Neural cell (in vitro differentiated cells): ENCODE results near the gene BNC2. TPM values are rescaled to one million over a fixed set of nuclear protein-coding genes. Genes with fewer than 3 reads are reported as not detected.

Experiments used
- H2AFZ ChIP-seq: fragments of 200-600, 300-800 bp; sonication (generic), shearing (Covaris generic); 2 replicates; pipeline ENCODE4 v1.6.0; 2014; ENCODE audit warnings: low read depth, mild to moderate bottlenecking, antibody characterized with exemption, low read length, moderate library complexity
- H3F3A ChIP-seq: fragments of 200-600 bp; shearing (Covaris generic); 2 replicates; pipeline ENCODE4 v1.6.1; 2016; ENCODE audit warnings: mild to moderate bottlenecking, moderate library complexity, mixed read lengths, antibody characterized with exemption, low read length; ENCODE audit not compliant: insufficient read depth, poor library complexity, severe bottlenecking
- H3K27ac ChIP-seq: fragments of 200-600, 300-800 bp; sonication (generic), shearing (Covaris generic); 2 replicates; pipeline ENCODE4 v1.5.1; 2014; ENCODE audit warnings: mild to moderate bottlenecking, low read length, moderate library complexity
- H3K27me3 ChIP-seq: fragments of 300-800, 200-600 bp; sonication (generic), shearing (Covaris generic); 2 replicates; pipeline ENCODE4 v1.6.0; 2014; ENCODE audit warnings: mild to moderate bottlenecking, low read depth, low read length, moderate library complexity; ENCODE audit not compliant: insufficient read depth
- H3K36me3 ChIP-seq: fragments of 300-800, 200-600 bp; sonication (generic), shearing (Covaris generic); 2 replicates; pipeline ENCODE4 v1.5.1; 2014; ENCODE audit warnings: mild to moderate bottlenecking, antibody characterized with exemption, low read length, moderate library complexity; ENCODE audit not compliant: insufficient read depth
- H3K4me2 ChIP-seq: fragments of 300-800, 200-600 bp; sonication (generic), shearing (Covaris generic); 2 replicates; pipeline ENCODE4 v1.6.0; 2014; ENCODE audit warnings: mild to moderate bottlenecking, low read length
- H3K4me3 ChIP-seq: fragments of 300-800, 200-600 bp; sonication (generic), shearing (Covaris generic); 2 replicates; pipeline ENCODE4 v1.5.1; 2014; ENCODE audit warnings: mild to moderate bottlenecking, low read length, moderate library complexity
- H3K79me2 ChIP-seq: fragments of 200-600 bp; shearing (Covaris generic); replicated peaks from 2 replicates; pipeline ENCODE4 v1.6.0; 2014; ENCODE audit warnings: mild to moderate bottlenecking, low read length, moderate library complexity; ENCODE audit not compliant: insufficient read depth
- H3K9ac ChIP-seq: fragments of 300-800, 200-600 bp; sonication (generic), shearing (Covaris generic); 2 replicates; pipeline ENCODE4 v1.6.1; 2016; ENCODE audit warnings: mild to moderate bottlenecking, low read length, mixed read lengths
- H3K9me2 ChIP-seq: fragments of 200-600 bp; shearing (Covaris generic); 2 replicates; pipeline ENCODE4 v1.6.1; 2016; ENCODE audit warnings: mild to moderate bottlenecking, low read length, mixed read lengths; ENCODE audit not compliant: insufficient read depth
- H3K9me3 ChIP-seq: fragments of 200-600, 300-800 bp; sonication (generic), shearing (Covaris generic); 2 replicates; pipeline ENCODE4 v1.6.1; 2016; ENCODE audit warnings: mild to moderate bottlenecking, mixed run types, low read length, moderate library complexity, mixed read lengths
- H4K20me1 ChIP-seq: fragments of 200-600 bp; shearing (Covaris generic); 2 replicates; pipeline ENCODE4 v1.6.1; 2016; ENCODE audit warnings: mild to moderate bottlenecking, mixed run types; ENCODE audit not compliant: insufficient read depth
- CTCF ChIP-seq: fragments of 450-650 bp; IDR thresholded peaks from 2 replicates; pipeline ENCODE4 v1.5.1; 2014; ENCODE audit warnings: antibody characterized with exemption, mild to moderate bottlenecking, moderate library complexity; ENCODE audit not compliant: poor library complexity, severe bottlenecking
- EP300 ChIP-seq: fragments of 450-650 bp; conservative IDR thresholded peaks from 2 replicates; pipeline ENCODE4 v1.6.1; 2014; ENCODE audit warnings: antibody characterized with exemption, mild to moderate bottlenecking, moderate library complexity; ENCODE audit not compliant: poor library complexity, severe bottlenecking
- EZH2 ChIP-seq: fragments of 200-600, 300-800 bp; shearing (Covaris generic), sonication (generic); IDR thresholded peaks from 2 replicates; pipeline ENCODE4 v1.6.1; 2014; ENCODE audit warnings: antibody characterized with exemption, low read length, borderline replicate concordance, mild to moderate bottlenecking; ENCODE audit not compliant: insufficient read depth, poor library complexity, severe bottlenecking
- MXI1 ChIP-seq: fragments of 450-650 bp; conservative IDR thresholded peaks from 2 replicates; pipeline ENCODE4 v1.6.1; 2014; ENCODE audit warnings: antibody characterized with exemption, mild to moderate bottlenecking; ENCODE audit not compliant: poor library complexity, severe bottlenecking
- POLR2AphosphoS5 ChIP-seq: IDR thresholded peaks from 2 replicates; pipeline ENCODE4 v1.6.1; 2012
- RAD21 ChIP-seq: fragments of 450-650 bp; conservative IDR thresholded peaks from 2 replicates; pipeline ENCODE4 v1.6.1; 2014; ENCODE audit warnings: antibody characterized with exemption, mild to moderate bottlenecking, moderate library complexity
- SMC3 ChIP-seq: fragments of 450-650 bp; conservative IDR thresholded peaks from 2 replicates; pipeline ENCODE4 v1.6.1; 2014; ENCODE audit warnings: antibody characterized with exemption, mild to moderate bottlenecking, moderate library complexity; ENCODE audit not compliant: poor library complexity
- TAF1 ChIP-seq: IDR thresholded peaks from 2 replicates; pipeline ENCODE4 v1.6.1; 2012; ENCODE audit warnings: low read depth
- polyA plus RNA-seq: library from polyadenylated mRNA; depleted of rRNA; stranded (reverse); fragments of >200 nt; gene quantifications from 2 replicates; pipeline ENCODE4 v1.2.3, GENCODE V29; 2014
- TF ChIP-seq, protein P1 (sequence below): IDR thresholded peaks from 2 replicates; pipeline ENCODE4 v1.6.1; 2012; ENCODE audit warnings: borderline replicate concordance

BNC2 gene
- polyA plus RNA-seq, 1 donor from 2014 or later: 1.3 TPM

- no peaks in the 10 kb centered on the region for H3K9me2 ChIP-seq
- H3K79me2 ChIP-seq: no peaks in the 10 kb centered on the region
- H4K20me1 ChIP-seq: no peaks in the 10 kb centered on the region
- no peaks in the 10 kb centered on the region for H3F3A ChIP-seq
- no peak overlapping the region for H3K9ac ChIP-seq
- no peak overlapping the region for H3K4me3 ChIP-seq
- no peak overlapping the region for H3K4me2 ChIP-seq
- H2AFZ ChIP-seq: no peak overlapping the region
- TF ChIP-seq EZH2 (no peak), EP300 (no peak), SMC3 (no peak), CTCF (no peak), POLR2AphosphoS5 (no peak), TAF1 (no peak), MXI1 (no peak), RAD21 (no peak)
- TF ChIP-seq, protein P1, sequence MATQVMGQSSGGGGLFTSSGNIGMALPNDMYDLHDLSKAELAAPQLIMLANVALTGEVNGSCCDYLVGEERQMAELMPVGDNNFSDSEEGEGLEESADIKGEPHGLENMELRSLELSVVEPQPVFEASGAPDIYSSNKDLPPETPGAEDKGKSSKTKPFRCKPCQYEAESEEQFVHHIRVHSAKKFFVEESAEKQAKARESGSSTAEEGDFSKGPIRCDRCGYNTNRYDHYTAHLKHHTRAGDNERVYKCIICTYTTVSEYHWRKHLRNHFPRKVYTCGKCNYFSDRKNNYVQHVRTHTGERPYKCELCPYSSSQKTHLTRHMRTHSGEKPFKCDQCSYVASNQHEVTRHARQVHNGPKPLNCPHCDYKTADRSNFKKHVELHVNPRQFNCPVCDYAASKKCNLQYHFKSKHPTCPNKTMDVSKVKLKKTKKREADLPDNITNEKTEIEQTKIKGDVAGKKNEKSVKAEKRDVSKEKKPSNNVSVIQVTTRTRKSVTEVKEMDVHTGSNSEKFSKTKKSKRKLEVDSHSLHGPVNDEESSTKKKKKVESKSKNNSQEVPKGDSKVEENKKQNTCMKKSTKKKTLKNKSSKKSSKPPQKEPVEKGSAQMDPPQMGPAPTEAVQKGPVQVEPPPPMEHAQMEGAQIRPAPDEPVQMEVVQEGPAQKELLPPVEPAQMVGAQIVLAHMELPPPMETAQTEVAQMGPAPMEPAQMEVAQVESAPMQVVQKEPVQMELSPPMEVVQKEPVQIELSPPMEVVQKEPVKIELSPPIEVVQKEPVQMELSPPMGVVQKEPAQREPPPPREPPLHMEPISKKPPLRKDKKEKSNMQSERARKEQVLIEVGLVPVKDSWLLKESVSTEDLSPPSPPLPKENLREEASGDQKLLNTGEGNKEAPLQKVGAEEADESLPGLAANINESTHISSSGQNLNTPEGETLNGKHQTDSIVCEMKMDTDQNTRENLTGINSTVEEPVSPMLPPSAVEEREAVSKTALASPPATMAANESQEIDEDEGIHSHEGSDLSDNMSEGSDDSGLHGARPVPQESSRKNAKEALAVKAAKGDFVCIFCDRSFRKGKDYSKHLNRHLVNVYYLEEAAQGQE: no peak
- H3K9me3 ChIP-seq: no peaks in the 10 kb centered on the region
- H3K36me3 ChIP-seq: no peaks in the 10 kb centered on the region
- H3K27me3 ChIP-seq: no peaks in the 10 kb centered on the region
- H3K27ac ChIP-seq: no peak overlapping the region
These were observed 507.2 kb downstream of the BNC2 start for GRCh38 chr9:16363073-16363781.

DNA sequence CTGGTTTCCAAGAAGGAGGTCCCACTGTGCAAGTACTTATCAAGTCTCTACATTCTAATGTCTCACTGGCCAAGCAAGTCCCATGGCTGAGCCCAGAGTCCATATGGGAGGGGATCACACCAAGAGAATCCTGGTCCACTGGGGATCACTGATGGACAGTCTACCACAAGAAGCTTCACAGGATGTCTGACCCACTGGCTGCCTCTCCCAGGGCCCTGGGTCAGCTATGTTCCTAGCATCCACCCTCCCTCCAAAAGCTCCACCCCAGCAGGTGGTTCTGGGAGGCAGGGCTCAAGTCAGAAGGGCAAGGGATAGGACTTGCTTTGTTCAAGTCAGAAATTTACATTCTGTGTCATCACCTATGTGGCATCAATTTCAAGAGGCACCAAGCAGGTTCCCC, 508.5 kb downstream of the BNC2 start:
- Histone ChIP-seq H3K27ac (no peak overlapping the region), H4K20me1 (no peaks in the 10 kb centered on the region), H3K27me3 (no peaks in the 10 kb centered on the region), H2AFZ (no peak overlapping the region), H3F3A (no peaks in the 10 kb centered on the region), H3K9me2 (no peaks in the 10 kb centered on the region), H3K79me2 (no peaks in the 10 kb centered on the region), H3K9me3 (no peaks in the 10 kb centered on the region), H3K4me3 (no peak overlapping the region), H3K4me2 (no peak overlapping the region), H3K36me3 (no peaks in the 10 kb centered on the region), H3K9ac (no peak overlapping the region)
- TF ChIP-seq CTCF: no peak
- TF ChIP-seq MXI1: no peak
- TF ChIP-seq RAD21: no peak
- no peak for TF ChIP-seq EP300
- TF ChIP-seq, protein P1: no peak
- no peak for TF ChIP-seq POLR2AphosphoS5
- TF ChIP-seq TAF1: no peak
